Hepatocyte (in vitro differentiated cells): ENCODE data around the gene ELAVL2.

Experiments
- CTCF ChIP-seq: fragments of 200-600 bp; sonication (generic); IDR thresholded peaks from 2 replicates; pipeline ENCODE4 v1.5.1; 2016; ENCODE audit warnings: antibody characterized with exemption, mild to moderate bottlenecking; ENCODE audit not compliant: poor library complexity
- EZH2 ChIP-seq: fragments of 200-600 bp; sonication (generic); IDR thresholded peaks from 2 replicates; pipeline ENCODE4 v1.6.1; 2016; ENCODE audit warnings: antibody characterized with exemption, mild to moderate bottlenecking, borderline replicate concordance
- EZH2phosphoT487 ChIP-seq: fragments of 200-600 bp; sonication (generic); IDR thresholded peaks from one replicate; pipeline ENCODE4 v1.6.1; 2018; ENCODE audit warnings: antibody characterized with exemption, mild to moderate bottlenecking, low read depth, moderate library complexity; ENCODE audit not compliant: unreplicated experiment, severe bottlenecking

DNA sequence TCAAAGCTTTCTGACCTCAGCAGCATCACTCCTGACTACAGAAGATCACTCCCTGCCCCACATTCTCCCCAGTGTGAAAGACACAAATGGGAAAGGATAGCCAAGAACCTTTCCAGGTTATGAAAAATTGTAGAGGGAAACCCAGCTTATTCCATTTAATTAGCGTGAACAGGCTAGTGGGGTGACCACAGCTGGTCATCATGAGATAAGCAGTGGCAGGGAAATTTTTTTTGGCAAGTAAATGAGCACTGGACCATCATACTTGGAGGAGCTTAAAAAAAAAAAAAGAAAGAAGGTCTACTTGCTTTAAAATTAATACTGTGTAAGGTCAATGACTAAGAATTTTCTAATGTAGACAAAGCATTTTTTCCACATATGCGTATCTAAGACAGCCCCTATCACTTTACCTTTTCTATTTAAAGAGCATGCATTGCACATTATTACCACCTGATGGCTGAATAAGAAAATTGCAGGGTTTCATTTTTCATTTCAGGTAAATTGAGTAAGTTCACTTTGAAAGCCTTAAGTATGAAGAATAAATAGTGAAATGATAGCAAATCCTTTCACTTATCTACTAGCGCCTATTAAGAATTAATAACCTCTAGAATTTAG lies 123.6 kb downstream of the ELAVL2 start:
- TF ChIP-seq EZH2phosphoT487 (no peak), CTCF (peak; percentile 9), EZH2 (no peak)
